Subcutaneous adipose tissue (tissue), 4 donors: ENCODE data around the gene NR2F1. TPM values are rescaled to one million over a fixed set of nuclear protein-coding genes. Genes with fewer than 3 reads are reported as not detected.

Experiments used
- total RNA-seq, 4 donors: library from RNA; depleted of rRNA; stranded (reverse); fragments of >200 nt; gene quantifications; one replicate each; pipeline ENCODE4 v1.1.0, GENCODE V29; 2016
- TF ChIP-seq, protein P1 (sequence below): fragments of 450-650 bp; IDR thresholded peaks from one replicate; pipeline ENCODE4 v1.5.1; 2016; ENCODE audit warnings: low read depth, mild to moderate bottlenecking, control low read depth, antibody characterized with exemption, moderate library complexity

Gene NR2F1
- total RNA-seq, 4 donors from 2014 or later = 1.5 to 7.8 (median 2.4) TPM

DNA sequence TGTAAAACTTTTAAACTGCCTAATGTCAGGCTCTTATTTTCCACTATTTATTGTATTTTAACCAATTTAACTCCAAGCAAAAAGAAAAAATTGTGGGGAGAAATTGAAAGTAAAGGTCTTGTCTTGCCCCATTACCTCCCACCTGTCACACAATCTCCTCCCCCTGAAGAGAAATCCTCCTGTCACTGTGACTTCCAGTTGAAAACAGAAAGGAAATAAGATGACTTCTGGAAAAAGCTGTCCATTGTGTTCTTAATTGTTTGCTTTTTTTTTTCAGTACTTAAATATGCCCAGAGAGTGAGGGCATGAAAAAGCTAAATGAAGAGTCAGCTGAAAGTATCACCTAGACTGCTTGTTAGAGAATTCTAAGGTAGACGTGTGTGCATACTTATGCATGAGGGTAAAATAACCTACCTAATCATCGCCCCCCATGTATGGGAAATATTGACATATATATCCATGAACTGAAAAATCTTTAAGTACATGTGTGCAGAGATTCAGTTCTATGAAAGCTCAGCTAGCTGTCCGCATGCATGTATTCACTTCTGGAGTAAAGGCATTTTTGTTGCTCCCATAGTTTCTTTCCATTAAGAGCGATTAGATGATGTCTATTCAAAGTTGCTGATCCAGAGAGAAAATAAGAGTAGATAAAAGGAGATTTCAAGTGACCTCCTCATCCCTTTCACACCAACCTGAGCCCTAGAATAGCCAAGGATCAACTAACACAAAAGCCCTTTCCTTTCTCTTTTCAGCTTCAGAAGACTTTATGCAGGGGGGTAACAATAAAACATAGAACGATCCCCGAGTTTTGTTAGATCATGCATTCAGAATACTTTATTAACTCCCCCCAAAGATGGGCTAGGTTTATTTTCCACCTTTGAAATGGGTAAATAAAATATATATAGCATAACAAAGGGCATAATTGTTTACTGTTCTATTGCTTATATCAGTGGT lies 7.3 kb upstream of the NR2F1 start:
- TF ChIP-seq, protein P1, sequence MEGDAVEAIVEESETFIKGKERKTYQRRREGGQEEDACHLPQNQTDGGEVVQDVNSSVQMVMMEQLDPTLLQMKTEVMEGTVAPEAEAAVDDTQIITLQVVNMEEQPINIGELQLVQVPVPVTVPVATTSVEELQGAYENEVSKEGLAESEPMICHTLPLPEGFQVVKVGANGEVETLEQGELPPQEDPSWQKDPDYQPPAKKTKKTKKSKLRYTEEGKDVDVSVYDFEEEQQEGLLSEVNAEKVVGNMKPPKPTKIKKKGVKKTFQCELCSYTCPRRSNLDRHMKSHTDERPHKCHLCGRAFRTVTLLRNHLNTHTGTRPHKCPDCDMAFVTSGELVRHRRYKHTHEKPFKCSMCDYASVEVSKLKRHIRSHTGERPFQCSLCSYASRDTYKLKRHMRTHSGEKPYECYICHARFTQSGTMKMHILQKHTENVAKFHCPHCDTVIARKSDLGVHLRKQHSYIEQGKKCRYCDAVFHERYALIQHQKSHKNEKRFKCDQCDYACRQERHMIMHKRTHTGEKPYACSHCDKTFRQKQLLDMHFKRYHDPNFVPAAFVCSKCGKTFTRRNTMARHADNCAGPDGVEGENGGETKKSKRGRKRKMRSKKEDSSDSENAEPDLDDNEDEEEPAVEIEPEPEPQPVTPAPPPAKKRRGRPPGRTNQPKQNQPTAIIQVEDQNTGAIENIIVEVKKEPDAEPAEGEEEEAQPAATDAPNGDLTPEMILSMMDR = no peak

DNA sequence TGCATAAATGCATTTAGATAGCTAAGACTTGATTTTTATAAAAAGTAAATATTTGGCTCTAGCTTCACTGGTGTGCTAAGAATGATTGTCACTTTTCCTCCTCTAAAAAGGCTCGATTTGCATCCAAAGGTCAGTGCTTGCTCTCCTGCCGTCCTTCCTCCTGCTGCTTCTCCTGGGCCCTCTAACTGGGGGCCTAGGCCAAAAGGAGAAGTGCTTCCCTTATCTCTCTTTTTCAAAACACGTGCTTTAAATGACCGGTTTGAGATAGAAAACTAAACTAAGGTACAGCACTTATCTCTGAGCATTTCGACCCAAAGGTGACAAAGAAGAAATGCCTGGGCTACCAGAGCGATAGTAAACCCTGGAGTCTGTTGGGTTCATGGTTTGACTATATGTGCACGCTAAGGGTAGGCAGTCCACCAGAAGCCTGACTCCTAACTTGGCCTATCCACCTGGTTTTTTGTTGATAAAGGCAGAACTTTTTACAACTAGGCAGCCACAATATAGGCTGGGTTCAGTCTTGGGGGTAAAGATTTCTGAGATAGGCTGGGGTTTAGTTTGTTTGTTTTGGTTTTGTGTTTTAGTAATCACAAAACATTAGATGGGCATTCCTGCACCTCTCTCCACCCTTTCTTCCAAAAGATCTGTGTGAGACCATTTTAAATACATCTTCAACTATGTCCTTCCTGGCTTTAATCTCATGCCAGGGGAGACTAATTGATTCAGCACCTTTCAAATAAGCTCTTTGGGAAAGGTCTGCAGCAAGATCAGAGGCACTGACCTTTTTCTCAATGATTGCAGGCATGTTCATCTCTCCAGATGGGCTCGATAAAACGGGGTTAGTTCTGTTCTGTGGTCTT lies 5.8 kb upstream of the NR2F1 start:
- TF ChIP-seq, protein P1 = no peak

DNA sequence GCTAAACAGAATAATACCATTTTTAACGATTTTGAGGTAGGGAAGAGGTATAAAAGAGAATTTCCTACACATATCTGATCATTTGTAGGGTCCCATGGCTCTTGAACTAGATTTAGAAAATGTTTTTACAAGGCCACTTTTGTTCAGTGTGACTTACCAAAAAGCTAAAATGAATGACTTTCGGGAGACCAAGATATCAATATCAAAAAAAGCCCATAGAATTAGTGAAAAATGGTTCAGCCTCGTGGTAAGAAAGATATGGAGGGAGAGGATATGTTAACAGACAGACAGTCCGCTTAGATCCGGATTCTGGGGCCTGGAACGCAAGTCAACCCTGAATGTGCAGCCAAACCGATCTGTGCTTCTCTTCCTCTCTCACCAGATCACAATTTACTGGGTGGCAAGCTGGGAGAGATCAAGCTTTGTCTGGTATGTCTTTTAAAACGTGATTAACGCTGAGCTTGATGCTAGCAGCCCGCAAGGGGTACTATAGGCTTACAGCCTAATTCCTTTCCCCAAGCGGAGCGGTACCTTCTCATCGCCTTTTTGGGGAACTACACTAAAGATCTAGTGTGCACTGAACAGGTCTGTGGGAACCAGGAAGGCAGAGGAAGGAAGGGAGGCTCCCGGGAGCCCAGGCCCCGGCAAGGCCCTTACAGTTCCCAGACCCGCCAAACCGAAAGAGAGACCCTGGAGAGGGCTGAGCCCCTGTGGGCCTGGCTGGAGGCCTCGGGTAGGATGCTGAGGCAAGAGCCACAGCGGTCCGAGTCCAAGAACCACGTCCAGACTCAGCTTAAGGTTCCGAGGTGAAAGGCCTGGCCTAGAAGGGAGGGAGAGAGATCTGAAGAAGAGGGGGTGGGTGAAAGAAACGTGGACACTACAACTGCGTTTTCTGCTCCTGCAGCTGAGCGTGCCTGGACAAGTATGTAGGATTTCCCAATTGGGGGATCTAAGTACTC lies 4.9 kb upstream of the NR2F1 start:
- TF ChIP-seq, protein P1 = no peak

DNA sequence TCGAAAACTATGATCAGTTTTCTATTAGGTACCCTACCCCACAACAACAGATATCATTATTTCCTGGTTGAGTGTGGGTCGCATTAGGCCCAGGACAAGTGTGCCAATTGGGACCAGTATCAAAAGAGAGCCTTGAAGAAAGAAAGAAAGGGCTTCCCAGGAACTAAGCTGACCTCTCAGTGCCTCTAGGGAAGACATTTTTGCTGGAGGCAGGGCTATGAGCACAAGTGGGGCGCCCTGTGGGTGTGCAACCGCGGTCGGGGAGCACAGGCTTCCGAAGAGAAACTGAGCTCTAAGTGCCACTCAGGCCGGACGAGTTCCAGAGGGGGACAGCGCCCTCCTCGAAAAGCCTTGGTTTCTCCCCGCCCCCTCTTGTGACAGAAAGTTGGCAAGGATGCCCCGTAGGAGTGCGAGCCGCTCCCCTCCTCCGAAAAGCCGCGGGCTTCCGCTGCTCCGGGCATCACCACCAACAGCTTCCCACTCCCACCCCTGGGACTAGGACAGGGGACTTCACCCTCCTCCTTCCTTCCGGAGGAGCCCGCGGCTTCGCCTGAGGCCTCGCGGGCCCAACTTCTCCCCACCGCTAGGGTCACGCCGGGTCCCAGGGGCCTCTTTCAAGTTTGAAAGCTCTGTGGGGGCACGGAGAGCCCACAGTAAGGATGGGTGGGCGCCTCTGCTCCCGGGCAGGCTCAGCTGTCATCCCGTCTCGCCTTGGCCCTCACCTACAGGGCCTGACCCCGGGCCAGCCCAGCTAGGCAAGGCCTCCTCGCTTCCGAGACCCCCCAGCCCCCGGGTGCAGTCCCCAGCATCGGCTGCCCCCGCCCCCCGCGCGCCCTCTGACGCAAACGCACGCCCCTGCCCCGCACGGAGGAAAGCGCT lies 4.0 kb upstream of the NR2F1 start:
- TF ChIP-seq, protein P1 = no peak

DNA sequence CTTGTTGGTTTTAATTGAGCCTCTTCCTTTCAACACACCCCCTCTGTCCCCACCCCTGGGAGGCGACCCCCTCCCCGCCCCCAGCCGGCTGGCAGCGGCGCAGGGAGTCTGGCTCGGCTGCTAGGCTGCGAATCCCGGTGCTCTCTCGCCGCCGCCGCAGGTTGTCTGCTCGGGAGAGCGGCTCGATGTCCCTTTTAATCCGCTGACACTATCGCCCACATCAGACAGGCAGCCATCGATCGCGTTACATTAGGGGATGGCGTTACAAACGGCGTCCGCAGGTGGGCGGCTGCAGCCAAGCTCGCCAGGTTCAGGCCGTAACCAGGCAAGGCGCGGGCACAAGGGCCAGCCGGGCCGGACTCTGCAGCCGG lies 3.3 kb upstream of the NR2F1 start:
- TF ChIP-seq, protein P1 = no peak
